ENCODE data around the gene ASPRV1. TPM values are rescaled to one million over a fixed set of nuclear protein-coding genes. Genes with fewer than 3 reads are reported as not detected.

Gene ASPRV1
- total and polyA plus RNA-seq, 2 donors (not counting 3 experiments of a cell fraction or from before 2014, with no cell fraction given) = 0.15 to 0.22 TPM

DNA sequence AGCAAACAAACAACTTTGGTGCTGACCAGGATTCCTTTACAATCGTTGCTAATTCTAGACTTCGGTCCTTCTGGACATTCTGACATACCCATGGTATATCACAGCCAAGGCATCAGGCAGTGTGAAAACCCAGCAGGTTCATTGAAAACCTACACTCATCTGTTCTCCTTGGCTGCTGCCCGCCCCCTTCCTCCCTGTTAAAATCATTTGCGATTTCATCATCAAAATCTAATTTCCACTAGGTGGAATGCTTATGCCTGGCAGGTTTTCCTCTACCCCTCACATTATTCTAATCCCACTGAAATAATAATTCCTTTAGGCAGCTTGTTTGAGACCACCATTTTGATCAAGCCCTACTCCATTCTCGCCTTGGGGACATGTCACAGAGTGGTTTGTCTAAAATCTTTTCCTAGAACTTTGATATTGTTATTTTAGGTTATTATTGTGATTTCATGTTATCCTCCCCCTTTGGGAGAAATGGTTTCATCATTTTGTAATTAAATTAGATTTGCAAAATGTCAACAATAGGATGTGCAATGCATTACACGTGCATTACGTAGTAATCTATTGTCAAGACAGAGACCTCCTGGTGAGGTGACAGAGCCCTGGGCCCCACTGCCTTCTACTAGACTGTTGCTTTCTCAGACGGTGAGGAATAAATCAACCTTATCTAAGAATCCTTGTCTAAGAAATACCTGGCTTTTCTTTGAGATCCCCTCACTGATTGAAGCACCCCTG lies 31.0 kb upstream of the ASPRV1 start:
- no TSS peak for BruUV-seq (replicated peaks)
- intact Hi-C loops (cut with micrococcal nuclease) = no loop called here
- no peaks in the 10 kb centered on the region for H3K79me2 ChIP-seq (ENCODE audit: control insufficient read depth, insufficient read depth, low read length)
- no peak overlapping the region for H3K9ac ChIP-seq (replicated peaks; ENCODE audit: extremely low read depth, insufficient read depth, low read length)
- no peaks in the 10 kb centered on the region for H3K27me3 ChIP-seq (ENCODE audit: control insufficient read depth in 2 of 2, insufficient read depth in 2 of 2, low read length in 2 of 2)
- no peak overlapping the region for H3K4me2 ChIP-seq (ENCODE audit: insufficient read depth, low read length)
- ChIA-PET CTCF (no interaction called here), POLR2A (no interaction called here)
- no peaks in the 10 kb centered on the region for H3K9me3 ChIP-seq (replicated peaks; ENCODE audit: control insufficient read depth, insufficient read depth, low read length)
- no peaks in the 10 kb centered on the region for H3K4me1 ChIP-seq (ENCODE audit: control insufficient read depth, extremely low read depth, insufficient read depth, low read length)
- no peak overlapping the region for H3K4me3 ChIP-seq (replicated peaks in 1 of 3; ENCODE audit: insufficient read depth in 1 of 3, low read depth in 1 of 3, low read length in 3 of 3)
- TF ChIP-seq MYC (IDR thresholded peaks at IDR 0.05; ENCODE audit: low read depth, low read length) = no peak
- DNase-seq (ENCODE audit: low read depth, low spot score) (no peak), FAIRE-seq (no peak)
- H3K27ac ChIP-seq (ENCODE audit: insufficient read depth, low read depth, low read length) = no peak overlapping the region
- H2AFZ ChIP-seq (ENCODE audit: low read depth, low read length) = no peak overlapping the region
- dilution Hi-C loops (cut with MboI; ENCODE audit: extremely low pct_ligation_motif_present, low sequenced_read_pairs) = no loop called here
- H3K36me3 ChIP-seq (ENCODE audit: control insufficient read depth in 2 of 2, extremely low read depth in 1 of 2, insufficient read depth in 2 of 2, low read length in 2 of 2) = no peaks in the 10 kb centered on the region
- H3K9me1 ChIP-seq (replicated peaks; ENCODE audit: control insufficient read depth, extremely low read depth, insufficient read depth, low read length) = no peaks in the 10 kb centered on the region
- H4K20me1 ChIP-seq (replicated peaks; ENCODE audit: control insufficient read depth, extremely low read depth, insufficient read depth, low read length) = no peaks in the 10 kb centered on the region

DNA sequence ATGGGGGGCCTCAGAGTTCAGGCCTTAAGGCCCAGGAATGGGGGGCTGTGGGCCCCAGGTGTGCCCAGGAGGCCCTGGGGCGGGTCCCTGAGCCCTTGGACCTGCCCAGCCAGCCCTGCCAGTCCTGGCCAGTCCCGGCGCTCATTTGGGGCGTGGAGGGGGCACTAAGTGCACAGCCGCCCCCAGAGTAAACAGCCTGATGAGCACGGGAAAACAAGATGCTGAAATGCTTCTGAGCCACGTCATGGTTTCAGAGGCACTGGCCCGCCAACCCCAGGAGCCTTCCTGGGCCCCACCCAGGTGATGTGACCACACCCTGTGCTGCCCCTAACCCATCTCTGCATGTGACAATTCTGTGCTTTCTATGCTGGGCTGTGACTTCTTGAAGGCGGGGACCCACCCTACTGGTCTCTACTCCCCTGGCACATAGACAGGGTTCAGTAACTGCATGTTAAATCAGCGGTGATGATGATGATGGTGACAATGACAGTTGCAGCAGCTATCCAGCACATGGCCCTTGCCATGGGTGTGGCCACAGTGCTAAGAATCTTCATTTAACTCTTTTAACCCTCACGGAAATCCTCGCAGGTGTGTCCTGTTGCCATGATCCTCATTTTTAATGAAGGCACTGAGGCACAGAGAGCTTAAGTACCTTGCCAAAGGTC lies 28.1 kb upstream of the ASPRV1 start:
- H3K79me2 ChIP-seq (ENCODE audit: control insufficient read depth, insufficient read depth, low read length) = no peaks in the 10 kb centered on the region
- FAIRE-seq = no peak

More for the DNA sequence above, 28.1 kb upstream of the ASPRV1 start:
- Histone ChIP-seq H3K9me1 (replicated peaks; ENCODE audit: control insufficient read depth, extremely low read depth, insufficient read depth, low read length) (no peaks in the 10 kb centered on the region), H3K27ac (ENCODE audit: insufficient read depth, low read depth, low read length) (no peak overlapping the region), H3K4me2 (ENCODE audit: insufficient read depth, low read length) (no peak overlapping the region), H3K27me3 (ENCODE audit: control insufficient read depth in 2 of 2, insufficient read depth in 2 of 2, low read length in 2 of 2) (no peaks in the 10 kb centered on the region), H3K4me1 (ENCODE audit: control insufficient read depth, extremely low read depth, insufficient read depth, low read length) (no peaks in the 10 kb centered on the region), H2AFZ (ENCODE audit: low read depth, low read length) (no peak overlapping the region), H3K36me3 (ENCODE audit: control insufficient read depth in 2 of 2, extremely low read depth in 1 of 2, insufficient read depth in 2 of 2, low read length in 2 of 2) (no peaks in the 10 kb centered on the region), H3K9me3 (replicated peaks; ENCODE audit: control insufficient read depth, insufficient read depth, low read length) (no peaks in the 10 kb centered on the region), H3K4me3 (replicated peaks in 1 of 3; ENCODE audit: insufficient read depth in 1 of 3, low read depth in 1 of 3, low read length in 3 of 3) (no peak overlapping the region), H3K9ac (replicated peaks; ENCODE audit: extremely low read depth, insufficient read depth, low read length) (no peak overlapping the region), H4K20me1 (replicated peaks; ENCODE audit: control insufficient read depth, extremely low read depth, insufficient read depth, low read length) (no peaks in the 10 kb centered on the region)
- ChIA-PET CTCF (no interaction called here), POLR2A (no interaction called here)
- dilution Hi-C loops (cut with MboI; ENCODE audit: extremely low pct_ligation_motif_present, low sequenced_read_pairs) (no loop called here), intact Hi-C loops (cut with micrococcal nuclease) (no loop called here)
- DNase-seq (ENCODE audit: low read depth, low spot score) = no peak
- no peak for TF ChIP-seq FOS (IDR thresholded peaks at IDR 0.05; ENCODE audit: borderline replicate concordance, insufficient read depth, low read length)
- TF ChIP-seq, protein P1, sequence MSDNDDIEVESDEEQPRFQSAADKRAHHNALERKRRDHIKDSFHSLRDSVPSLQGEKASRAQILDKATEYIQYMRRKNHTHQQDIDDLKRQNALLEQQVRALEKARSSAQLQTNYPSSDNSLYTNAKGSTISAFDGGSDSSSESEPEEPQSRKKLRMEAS (IDR thresholded peaks at IDR 0.05; ENCODE audit: insufficient read depth, insufficient read length) = no peak
- TF ChIP-seq GATA2 (IDR thresholded peaks at IDR 0.05; ENCODE audit: insufficient read depth, insufficient read length, low read depth, low read length) = no peak
- BruUV-seq (replicated peaks) = no TSS peak

Data from endothelial cell of umbilical vein (primary cell).